ENCODE results near the gene SPEF2. TPM values are rescaled to one million over a fixed set of nuclear protein-coding genes. Genes with fewer than 3 reads are reported as not detected.
"Not testable (repeated sequence)": the region's sequence is repeated elsewhere in the genome, so short reads cannot be mapped to it uniquely, and the experiment has no call there.

The SPEF2 gene
- total RNA-seq, 1 donor from 2014 or later: 3.4 TPM

- H3K79me2 ChIP-seq (ENCODE audit: insufficient read depth, low read length): no peaks in the 10 kb centered on the region
- H2AFZ ChIP-seq (ENCODE audit: low read depth, low read length): no peak overlapping the region
- H3K4me3 ChIP-seq (ENCODE audit: insufficient read depth, low read depth, low read length): no peak overlapping the region
- H3K9me3 ChIP-seq (ENCODE audit: insufficient read depth, low read depth, low read length): no peaks in the 10 kb centered on the region
- no peak overlapping the region for H3K9ac ChIP-seq (ENCODE audit: low read length)
- Mint-ChIP-seq H3K4me3 (ENCODE audit: unreplicated experiment) (no peak overlapping the region), H3K4me1 (ENCODE audit: low read depth, unreplicated experiment) (peaks cover 4% of the 10 kb centered on the region), H3K9me3 (ENCODE audit: unreplicated experiment) (peaks cover 2% of the 10 kb centered on the region), H3K27ac (ENCODE audit: unreplicated experiment) (no peak overlapping the region), H3K36me3 (ENCODE audit: low read depth, unreplicated experiment) (no peaks in the 10 kb centered on the region), H3K27me3 (ENCODE audit: low read depth, unreplicated experiment) (no peaks in the 10 kb centered on the region)
- no peaks in the 10 kb centered on the region for H3K36me3 ChIP-seq (ENCODE audit: insufficient read depth, low read length)
- H3K4me2 ChIP-seq (ENCODE audit: low read length): no peak overlapping the region
- no peak for TF ChIP-seq CTCF (IDR thresholded peaks at IDR 0.05; ENCODE audit: insufficient read depth, low read depth, low read length)
- H3K27me3 ChIP-seq (ENCODE audit: insufficient read depth, low read length): no peaks in the 10 kb centered on the region
- FAIRE-seq (no peak), DNase-seq (ENCODE audit: low read depth) (no peak)
- H3K4me1 ChIP-seq (ENCODE audit: insufficient read depth, low read length): no peaks in the 10 kb centered on the region
- H3K27ac ChIP-seq (ENCODE audit: low read depth, low read length): no peak overlapping the region
- H4K20me1 ChIP-seq (ENCODE audit: insufficient read depth, low read length): no peaks in the 10 kb centered on the region
These were observed 50.7 kb downstream of the SPEF2 start for GRCh38 chr5:35668319-35668718.

- H4K20me1 ChIP-seq (ENCODE audit: insufficient read depth, low read length): no peaks in the 10 kb centered on the region
- H3K4me1 ChIP-seq (ENCODE audit: insufficient read depth, low read length): no peaks in the 10 kb centered on the region
- Mint-ChIP-seq H3K36me3 (ENCODE audit: low read depth, unreplicated experiment) (no peaks in the 10 kb centered on the region), H3K4me1 (ENCODE audit: low read depth, unreplicated experiment) (peaks cover 4% of the 10 kb centered on the region), H3K27ac (ENCODE audit: unreplicated experiment) (no peak overlapping the region), H3K9me3 (ENCODE audit: unreplicated experiment) (peaks cover 2% of the 10 kb centered on the region), H3K27me3 (ENCODE audit: low read depth, unreplicated experiment) (no peaks in the 10 kb centered on the region), H3K4me3 (ENCODE audit: unreplicated experiment) (no peak overlapping the region)
- FAIRE-seq (no peak), DNase-seq (ENCODE audit: low read depth) (no peak)
- H2AFZ ChIP-seq (ENCODE audit: low read depth, low read length): no peak overlapping the region
- no peak overlapping the region for H3K9ac ChIP-seq (ENCODE audit: low read length)
- no peaks in the 10 kb centered on the region for H3K79me2 ChIP-seq (ENCODE audit: insufficient read depth, low read length)
- no peak overlapping the region for H3K4me2 ChIP-seq (ENCODE audit: low read length)
- no peaks in the 10 kb centered on the region for H3K36me3 ChIP-seq (ENCODE audit: insufficient read depth, low read length)
- no peak overlapping the region for H3K4me3 ChIP-seq (ENCODE audit: insufficient read depth, low read depth, low read length)
- no peaks in the 10 kb centered on the region for H3K27me3 ChIP-seq (ENCODE audit: insufficient read depth, low read length)
- no peak overlapping the region for H3K27ac ChIP-seq (ENCODE audit: low read depth, low read length)
- H3K9me3 ChIP-seq (ENCODE audit: insufficient read depth, low read depth, low read length): no peaks in the 10 kb centered on the region
- TF ChIP-seq CTCF (IDR thresholded peaks at IDR 0.05; ENCODE audit: insufficient read depth, low read depth, low read length) (no peak), EZH2 (IDR thresholded peaks at IDR 0.05; ENCODE audit: insufficient read depth, low read length) (no peak)
These were observed 51.1 kb downstream of the SPEF2 start for GRCh38 chr5:35668794-35669193.

GRCh38 chr5:35671541-35672295, 54.1 kb downstream of the SPEF2 start:
- Mint-ChIP-seq H3K4me1 (ENCODE audit: low read depth, unreplicated experiment) (peaks cover 4% of the 10 kb centered on the region), H3K36me3 (ENCODE audit: low read depth, unreplicated experiment) (no peaks in the 10 kb centered on the region), H3K4me3 (ENCODE audit: unreplicated experiment) (no peak overlapping the region), H3K27ac (ENCODE audit: unreplicated experiment) (peak overlapping the region; percentile 19), H3K9me3 (ENCODE audit: unreplicated experiment) (no peaks in the 10 kb centered on the region), H3K27me3 (ENCODE audit: low read depth, unreplicated experiment) (no peaks in the 10 kb centered on the region)
- TF ChIP-seq CTCF (IDR thresholded peaks at IDR 0.05; ENCODE audit: insufficient read depth, low read depth, low read length) (no peak), EZH2 (IDR thresholded peaks at IDR 0.05; ENCODE audit: insufficient read depth, low read length) (no peak)
- Histone ChIP-seq H2AFZ (ENCODE audit: low read depth, low read length) (no peak overlapping the region), H3K36me3 (ENCODE audit: insufficient read depth, low read length) (no peaks in the 10 kb centered on the region), H3K9ac (ENCODE audit: low read length) (no peak overlapping the region), H4K20me1 (ENCODE audit: insufficient read depth, low read length) (no peaks in the 10 kb centered on the region), H3K79me2 (ENCODE audit: insufficient read depth, low read length) (no peaks in the 10 kb centered on the region), H3K9me3 (ENCODE audit: insufficient read depth, low read depth, low read length) (no peaks in the 10 kb centered on the region), H3K27ac (ENCODE audit: low read depth, low read length) (no peak overlapping the region), H3K4me3 (ENCODE audit: insufficient read depth, low read depth, low read length) (no peak overlapping the region), H3K4me2 (ENCODE audit: low read length) (no peak overlapping the region), H3K4me1 (ENCODE audit: insufficient read depth, low read length) (no peaks in the 10 kb centered on the region), H3K27me3 (ENCODE audit: insufficient read depth, low read length) (no peaks in the 10 kb centered on the region)
- FAIRE-seq (no peak), DNase-seq (ENCODE audit: low read depth) (no peak)

- not testable (repeated sequence) for H3K4me1 Mint-ChIP-seq (ENCODE audit: low read depth, unreplicated experiment); H3K27me3 Mint-ChIP-seq (ENCODE audit: low read depth, unreplicated experiment); FAIRE-seq
These were observed 54.6 kb downstream of the SPEF2 start for GRCh38 chr5:35672296-35672655.

More at GRCh38 chr5:35672296-35672655, 54.6 kb downstream of the SPEF2 start:
- not testable (repeated sequence) for H3K4me3 ChIP-seq (ENCODE audit: insufficient read depth, low read depth, low read length); H3K36me3 ChIP-seq (ENCODE audit: insufficient read depth, low read length); H3K9ac ChIP-seq (ENCODE audit: low read length); H3K27me3 ChIP-seq (ENCODE audit: insufficient read depth, low read length); DNase-seq (ENCODE audit: low read depth); H3K27ac ChIP-seq (ENCODE audit: low read depth, low read length); H4K20me1 ChIP-seq (ENCODE audit: insufficient read depth, low read length); H3K4me1 ChIP-seq (ENCODE audit: insufficient read depth, low read length); H3K4me2 ChIP-seq (ENCODE audit: low read length); H3K79me2 ChIP-seq (ENCODE audit: insufficient read depth, low read length); H3K4me3 Mint-ChIP-seq (ENCODE audit: unreplicated experiment); H3K9me3 ChIP-seq (ENCODE audit: insufficient read depth, low read depth, low read length); H2AFZ ChIP-seq (ENCODE audit: low read depth, low read length); H3K36me3 Mint-ChIP-seq (ENCODE audit: low read depth, unreplicated experiment); H3K9me3 Mint-ChIP-seq (ENCODE audit: unreplicated experiment); H3K27ac Mint-ChIP-seq (ENCODE audit: unreplicated experiment)

All from astrocyte (in vitro differentiated cells and primary cell).